A549 treated with AZD9567 at 1 μM for 4 hours (cell line): ENCODE data around the gene ANP32D. TPM values are rescaled to one million over a fixed set of nuclear protein-coding genes. Genes with fewer than 3 reads are reported as not detected.

ENCODE experiments used
- total RNA-seq: library from RNA; stranded (reverse); fragments of 200-300 nt; extraction: Qiagen RNA extraction; gene quantifications from 5 replicates; pipeline ENCODE4 v1.2.3, GENCODE V29; 2022; ENCODE audit not compliant: insufficient read depth

ANP32D gene
- total RNA-seq = not detected in 5 replicates

GRCh38 chr12:48472259-48472658, at the start of gene ANP32D:
Gene ANP32D, plus strand, starts transcription at chr12:48472559. Its CDS starts 106 bp downstream, at chr12:48472665.

GRCh38 chr12:48482198-48482597, 9.8 kb downstream of the ANP32D start, which contains the start of gene C12orf54:
Gene C12orf54, plus strand, starts transcription at chr12:48482498. Its CDS starts 799 bp downstream, at chr12:48483297.

Other genes starting within 250 kb of the ANP32D start
- gene ZNF641, start 121.6 kb upstream of the ANP32D start, total RNA-seq = 4.2 to 5.5 TPM (median 5.4 TPM) in 5 replicates
- gene C12orf54, start 9.9 kb downstream of the ANP32D start, total RNA-seq = not detected in 5 replicates
- gene OR8S1, start 53.1 kb downstream of the ANP32D start, total RNA-seq = not detected in 5 replicates
- not detected in 5 replicates for gene LALBA, start 97.5 kb downstream of the ANP32D start, total RNA-seq
- 39.7 to 59.9 TPM (median 43.5 TPM) in 5 replicates for gene KANSL2, start 209.7 kb downstream of the ANP32D start, total RNA-seq
- 13.4 to 19.8 TPM (median 14.8 TPM) in 5 replicates for gene CCNT1, start 244.1 kb downstream of the ANP32D start, total RNA-seq